HEK293 (cell line): Measurements from ENCODE around the gene PDE6B.
A peak's percentile ranks its signal among the peaks of the same experiment; 100 is the strongest.

Source experiments
- CTCF ChIP-seq: fragments of 450-650 bp; formaldehyde crosslinking; IDR thresholded peaks from 2 replicates; pipeline ENCODE4 v1.5.1; 2016; ENCODE audit warnings: missing biosample characterization, missing genetic modification characterization
- EGR2 ChIP-seq: fragments of 450-650 bp; formaldehyde crosslinking; IDR thresholded peaks from 2 replicates; pipeline ENCODE4 v1.5.1; 2016; ENCODE audit warnings: low read depth, missing biosample characterization, missing genetic modification characterization
- MZF1 ChIP-seq: fragments of 450-650 bp; formaldehyde crosslinking; IDR thresholded peaks from 2 replicates; pipeline ENCODE4 v1.5.1; 2017; ENCODE audit warnings: missing biosample characterization, missing genetic modification characterization, borderline replicate concordance
- PBX3 ChIP-seq: sonication (generic); formaldehyde crosslinking; IDR thresholded peaks from 2 replicates; pipeline ENCODE4 v1.8.1; 2022; ENCODE audit warnings: mild to moderate bottlenecking, moderate library complexity, missing genetic modification reagents
- ZBTB7A ChIP-seq: fragments of 450-650 bp; formaldehyde crosslinking; IDR thresholded peaks from 2 replicates; pipeline ENCODE4 v1.5.1; 2016; ENCODE audit warnings: low read depth, missing biosample characterization, missing genetic modification characterization
- ZNF114 ChIP-seq: fragments of 450-650 bp; formaldehyde crosslinking; IDR thresholded peaks from 2 replicates; pipeline ENCODE4 v1.5.0; 2017; ENCODE audit warnings: missing biosample characterization, missing genetic modification characterization
- ZNF23 ChIP-seq: fragments of 450-650 bp; formaldehyde crosslinking; IDR thresholded peaks from 2 replicates; pipeline ENCODE4 v1.5.1; 2016; ENCODE audit warnings: missing biosample characterization, missing genetic modification characterization, borderline replicate concordance
- ZNF629 ChIP-seq: fragments of 450-650 bp; formaldehyde crosslinking; IDR thresholded peaks from 2 replicates; pipeline ENCODE4 v1.5.1; 2017; ENCODE audit warnings: missing biosample characterization, missing genetic modification characterization
- ZNF670 ChIP-seq: fragments of 450-650 bp; formaldehyde crosslinking; IDR thresholded peaks from 2 replicates; pipeline ENCODE4 v1.5.1; 2016; ENCODE audit warnings: missing biosample characterization, missing genetic modification characterization, low read depth
- ZNF785 ChIP-seq: fragments of 450-650 bp; formaldehyde crosslinking; IDR thresholded peaks from 2 replicates; pipeline ENCODE4 v1.5.1; 2016; ENCODE audit warnings: missing biosample characterization, missing genetic modification characterization
- TF ChIP-seq, protein P1 (sequence below): fragments of 450-650 bp; formaldehyde crosslinking; IDR thresholded peaks from 2 replicates; pipeline ENCODE4 v1.5.1; 2016; ENCODE audit warnings: missing biosample characterization, missing genetic modification characterization

GRCh38 chr4:610411-611261, 14.7 kb upstream of the PDE6B start:
- TF ChIP-seq, protein P1, sequence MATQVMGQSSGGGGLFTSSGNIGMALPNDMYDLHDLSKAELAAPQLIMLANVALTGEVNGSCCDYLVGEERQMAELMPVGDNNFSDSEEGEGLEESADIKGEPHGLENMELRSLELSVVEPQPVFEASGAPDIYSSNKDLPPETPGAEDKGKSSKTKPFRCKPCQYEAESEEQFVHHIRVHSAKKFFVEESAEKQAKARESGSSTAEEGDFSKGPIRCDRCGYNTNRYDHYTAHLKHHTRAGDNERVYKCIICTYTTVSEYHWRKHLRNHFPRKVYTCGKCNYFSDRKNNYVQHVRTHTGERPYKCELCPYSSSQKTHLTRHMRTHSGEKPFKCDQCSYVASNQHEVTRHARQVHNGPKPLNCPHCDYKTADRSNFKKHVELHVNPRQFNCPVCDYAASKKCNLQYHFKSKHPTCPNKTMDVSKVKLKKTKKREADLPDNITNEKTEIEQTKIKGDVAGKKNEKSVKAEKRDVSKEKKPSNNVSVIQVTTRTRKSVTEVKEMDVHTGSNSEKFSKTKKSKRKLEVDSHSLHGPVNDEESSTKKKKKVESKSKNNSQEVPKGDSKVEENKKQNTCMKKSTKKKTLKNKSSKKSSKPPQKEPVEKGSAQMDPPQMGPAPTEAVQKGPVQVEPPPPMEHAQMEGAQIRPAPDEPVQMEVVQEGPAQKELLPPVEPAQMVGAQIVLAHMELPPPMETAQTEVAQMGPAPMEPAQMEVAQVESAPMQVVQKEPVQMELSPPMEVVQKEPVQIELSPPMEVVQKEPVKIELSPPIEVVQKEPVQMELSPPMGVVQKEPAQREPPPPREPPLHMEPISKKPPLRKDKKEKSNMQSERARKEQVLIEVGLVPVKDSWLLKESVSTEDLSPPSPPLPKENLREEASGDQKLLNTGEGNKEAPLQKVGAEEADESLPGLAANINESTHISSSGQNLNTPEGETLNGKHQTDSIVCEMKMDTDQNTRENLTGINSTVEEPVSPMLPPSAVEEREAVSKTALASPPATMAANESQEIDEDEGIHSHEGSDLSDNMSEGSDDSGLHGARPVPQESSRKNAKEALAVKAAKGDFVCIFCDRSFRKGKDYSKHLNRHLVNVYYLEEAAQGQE (tag by site-specific recombination) = no peak
- TF ChIP-seq CTCF (no peak), ZNF785 (tag by site-specific recombination) (no peak), MZF1 (no peak), ZNF23 (tag by site-specific recombination) (no peak), ZNF670 (tag by site-specific recombination) (no peak), ZBTB7A (tag by site-specific recombination) (no peak), EGR2 (tag by site-specific recombination) (no peak), ZNF114 (tag by site-specific recombination) (no peak), PBX3 (CRISPR knock-in tag) (no peak), ZNF629 (0 out of 2 replicates have a peak, but pooled peaks have one; percentile 23)
